Tibial artery (tissue), 4 donors: ENCODE data around the gene ZPR1.

Experiments
- DNase-seq, 2 donors: peaks; one replicate each; pipeline ENCODE4 v3.0.0-alpha.2; 2019
- H3K27ac ChIP-seq, 2 donors: fragments of 200-600 bp; sonication (generic) in 1 of 2; 1 replicate in 1 of 2; 2 replicates in 1 of 2; pipeline ENCODE4 v1.5.1; 2018 to 2019; ENCODE audit warnings: mild to moderate bottlenecking in 1 of 2
- H3K27me3 ChIP-seq, 2 donors: fragments of 200-600 bp; sonication (generic) in 1 of 2; one replicate each; pipeline versions ENCODE4 v1.5.1 to v1.6.0; 2016 to 2019
- H3K36me3 ChIP-seq, 3 donors: fragments of 200-600 bp; sonication (generic) in 2 of 3; one replicate each; pipeline ENCODE4 v1.5.1; 2016 to 2019; ENCODE audit warnings: mild to moderate bottlenecking in 2 of 3
- H3K4me1 ChIP-seq, 4 donors: fragments of 200-600 bp; sonication (generic) in 2 of 4; 1 replicate in 3 of 4; 2 replicates in 1 of 4; pipeline ENCODE4 v1.5.1; 2016 to 2019
- H3K4me3 ChIP-seq, 2 donors: fragments of 200-600 bp; sonication (generic) in 1 of 2; 1 replicate in 1 of 2; 2 replicates in 1 of 2; pipeline ENCODE4 v1.5.1; 2018 to 2019; ENCODE audit warnings: mild to moderate bottlenecking in 2 of 2
- H3K9me3 ChIP-seq, 3 donors: fragments of 200-600 bp; sonication (generic) in 1 of 3; one replicate each; pipeline ENCODE4 v1.5.1; 2016 to 2019
- intact Hi-C: fragments of 100-400 bp; cut with DNase I; formaldehyde crosslinking; loops from one replicate; pipeline ENCODE4 v1.15.0; 2023; ENCODE audit warnings: low total_unique reads
- TF ChIP-seq, protein P1 (sequence below), 2 experiments: fragments of 200-600 bp in 1 of 2; fragments of 450-650 bp in 1 of 2; IDR thresholded peaks; one replicate each; pipeline ENCODE4 v1.5.1; 2017 to 2019; ENCODE audit warnings: antibody characterized with exemption in 2 of 2, mild to moderate bottlenecking in 1 of 2, moderate library complexity in 1 of 2

ZPR1 gene

DNA sequence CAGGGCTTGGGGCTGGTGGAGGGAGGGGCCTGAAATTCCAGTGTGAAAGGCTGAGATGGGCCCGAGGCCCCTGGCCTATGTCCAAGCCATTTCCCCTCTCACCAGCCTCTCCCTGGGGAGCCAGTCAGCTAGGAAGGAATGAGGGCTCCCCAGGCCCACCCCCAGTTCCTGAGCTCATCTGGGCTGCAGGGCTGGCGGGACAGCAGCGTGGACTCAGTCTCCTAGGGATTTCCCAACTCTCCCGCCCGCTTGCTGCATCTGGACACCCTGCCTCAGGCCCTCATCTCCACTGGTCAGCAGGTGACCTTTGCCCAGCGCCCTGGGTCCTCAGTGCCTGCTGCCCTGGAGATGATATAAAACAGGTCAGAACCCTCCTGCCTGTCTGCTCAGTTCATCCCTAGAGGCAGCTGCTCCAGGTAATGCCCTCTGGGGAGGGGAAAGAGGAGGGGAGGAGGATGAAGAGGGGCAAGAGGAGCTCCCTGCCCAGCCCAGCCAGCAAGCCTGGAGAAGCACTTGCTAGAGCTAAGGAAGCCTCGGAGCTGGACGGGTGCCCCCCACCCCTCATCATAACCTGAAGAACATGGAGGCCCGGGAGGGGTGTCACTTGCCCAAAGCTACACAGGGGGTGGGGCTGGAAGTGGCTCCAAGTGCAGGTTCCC, 41.8 kb upstream of the ZPR1 start, which contains the start of gene APOC3:
Gene APOC3, plus strand, starts transcription at position 383 of the 659 bp plus-strand sequence. CDS start 676 bp downstream, outside the sequence.
- no peak for DNase-seq
- Histone ChIP-seq H3K36me3 (no peaks in the 10 kb centered on the region), H3K4me3 (no peak within 1 kb of the TSS), H3K27me3 (peaks cover 0 to 13% of the 10 kb centered on the region in 2 donors), H3K4me1 (no peaks in the 10 kb centered on the region), H3K9me3 (no peaks in the 10 kb centered on the region), H3K27ac (no peak within 1 kb of the TSS)
- intact Hi-C loops, result no loop called here
- TF ChIP-seq, protein P1, sequence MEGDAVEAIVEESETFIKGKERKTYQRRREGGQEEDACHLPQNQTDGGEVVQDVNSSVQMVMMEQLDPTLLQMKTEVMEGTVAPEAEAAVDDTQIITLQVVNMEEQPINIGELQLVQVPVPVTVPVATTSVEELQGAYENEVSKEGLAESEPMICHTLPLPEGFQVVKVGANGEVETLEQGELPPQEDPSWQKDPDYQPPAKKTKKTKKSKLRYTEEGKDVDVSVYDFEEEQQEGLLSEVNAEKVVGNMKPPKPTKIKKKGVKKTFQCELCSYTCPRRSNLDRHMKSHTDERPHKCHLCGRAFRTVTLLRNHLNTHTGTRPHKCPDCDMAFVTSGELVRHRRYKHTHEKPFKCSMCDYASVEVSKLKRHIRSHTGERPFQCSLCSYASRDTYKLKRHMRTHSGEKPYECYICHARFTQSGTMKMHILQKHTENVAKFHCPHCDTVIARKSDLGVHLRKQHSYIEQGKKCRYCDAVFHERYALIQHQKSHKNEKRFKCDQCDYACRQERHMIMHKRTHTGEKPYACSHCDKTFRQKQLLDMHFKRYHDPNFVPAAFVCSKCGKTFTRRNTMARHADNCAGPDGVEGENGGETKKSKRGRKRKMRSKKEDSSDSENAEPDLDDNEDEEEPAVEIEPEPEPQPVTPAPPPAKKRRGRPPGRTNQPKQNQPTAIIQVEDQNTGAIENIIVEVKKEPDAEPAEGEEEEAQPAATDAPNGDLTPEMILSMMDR (IDR thresholded peaks at IDR 0.05), result no peak

DNA sequence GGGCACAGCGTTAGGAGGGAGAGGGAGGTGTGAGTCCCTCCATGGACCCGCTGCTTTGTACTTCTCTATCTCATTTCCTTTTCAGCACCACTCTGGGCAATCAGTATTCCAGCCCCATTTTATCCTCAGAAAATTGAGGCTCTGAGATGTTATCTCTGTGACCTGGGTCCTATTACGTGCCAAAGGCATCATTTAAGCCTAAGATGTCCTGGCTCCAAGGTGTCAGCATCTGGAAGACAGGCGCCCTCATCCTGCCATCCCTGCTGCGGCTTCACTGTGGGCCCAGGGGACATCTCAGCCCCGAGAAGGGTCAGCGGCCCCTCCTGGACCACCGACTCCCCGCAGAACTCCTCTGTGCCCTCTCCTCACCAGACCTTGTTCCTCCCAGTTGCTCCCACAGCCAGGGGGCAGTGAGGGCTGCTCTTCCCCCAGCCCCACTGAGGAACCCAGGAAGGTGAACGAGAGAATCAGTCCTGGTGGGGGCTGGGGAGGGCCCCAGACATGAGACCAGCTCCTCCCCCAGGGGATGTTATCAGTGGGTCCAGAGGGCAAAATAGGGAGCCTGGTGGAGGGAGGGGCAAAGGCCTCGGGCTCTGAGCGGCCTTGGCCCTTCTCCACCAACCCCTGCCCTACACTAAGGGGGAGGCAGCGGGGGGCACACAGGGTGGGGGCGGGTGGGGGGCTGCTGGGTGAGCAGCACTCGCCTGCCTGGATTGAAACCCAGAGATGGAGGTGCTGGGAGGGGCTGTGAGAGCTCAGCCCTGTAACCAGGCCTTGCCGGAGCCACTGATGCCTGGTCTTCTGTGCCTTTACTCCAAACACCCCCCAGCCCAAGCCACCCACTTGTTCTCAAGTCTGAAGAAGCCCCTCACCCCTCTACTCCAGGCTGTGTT, 41.1 kb upstream of the ZPR1 start:
- Histone ChIP-seq H3K4me3 (no peak overlapping the region), H3K9me3 (no peaks in the 10 kb centered on the region), H3K4me1 (no peaks in the 10 kb centered on the region), H3K27ac (no peak overlapping the region), H3K36me3 (no peaks in the 10 kb centered on the region), H3K27me3 (peaks cover 0 to 13% of the 10 kb centered on the region in 2 donors)
- intact Hi-C loops, result no loop called here
- TF ChIP-seq, protein P1 (IDR thresholded peaks at IDR 0.05), result no peak
- no peak for DNase-seq

DNA sequence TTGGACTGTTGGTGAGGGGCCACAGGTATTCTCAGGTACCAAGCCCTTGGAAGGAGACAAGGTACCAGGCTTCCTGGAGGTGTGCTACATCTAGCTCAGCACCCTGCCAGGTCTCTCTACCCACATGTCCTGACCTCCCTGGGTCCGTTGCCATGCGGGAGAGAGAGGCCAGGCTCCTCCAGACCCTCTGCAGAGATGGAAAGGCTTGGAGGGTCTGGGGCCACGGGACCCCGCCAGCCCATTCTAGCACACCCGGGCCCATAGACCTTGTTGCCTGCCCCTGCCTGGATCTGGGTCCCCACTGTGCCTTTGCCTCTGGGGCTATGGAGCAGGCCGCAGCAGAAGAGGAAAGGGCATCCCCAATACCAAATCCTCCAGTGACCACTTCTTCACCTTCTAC, 39.6 kb upstream of the ZPR1 start:
- intact Hi-C loops, result no loop called here
- Histone ChIP-seq H3K36me3 (no peaks in the 10 kb centered on the region), H3K4me1 (no peaks in the 10 kb centered on the region), H3K27me3 (peaks cover 0 to 13% of the 10 kb centered on the region in 2 donors), H3K9me3 (no peaks in the 10 kb centered on the region), H3K4me3 (no peak overlapping the region), H3K27ac (no peak overlapping the region)
- peak in 1 of 2 donors; percentile 3 for DNase-seq
- TF ChIP-seq, protein P1 (IDR thresholded peaks at IDR 0.05), result no peak

DNA sequence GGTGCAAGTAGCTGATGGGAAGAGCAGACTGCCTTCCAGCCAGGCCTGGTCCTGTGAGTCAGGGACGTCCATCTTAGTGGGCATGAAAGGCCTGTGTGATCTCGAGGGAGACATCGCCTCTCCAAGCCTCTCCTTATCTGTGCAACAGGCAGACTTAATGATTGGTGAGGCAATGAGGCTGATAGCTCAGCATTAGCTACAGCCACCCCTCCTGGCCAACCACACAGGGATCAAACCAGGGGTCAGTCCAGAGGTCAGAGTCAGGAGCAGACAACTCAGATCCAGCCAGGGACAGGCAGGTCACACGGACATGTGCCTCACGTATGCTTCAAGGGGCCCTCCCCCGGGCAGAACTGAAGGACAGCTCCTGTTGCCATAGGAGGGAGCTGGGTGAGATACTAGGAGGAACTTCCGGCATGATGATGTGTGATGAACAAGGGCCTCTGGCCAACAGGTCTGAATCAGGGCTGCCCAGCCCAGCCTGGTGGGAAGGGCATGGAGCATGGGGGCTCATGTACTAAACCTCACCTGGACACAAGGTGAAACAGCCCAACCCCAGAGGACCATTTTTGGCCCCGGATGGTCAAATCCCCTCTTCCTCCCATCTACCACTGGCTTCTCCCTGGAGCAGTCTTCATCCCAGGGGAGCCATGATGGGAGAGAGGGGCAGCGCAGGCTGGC, 39.1 kb upstream of the ZPR1 start:
- Histone ChIP-seq H3K4me1 (no peaks in the 10 kb centered on the region), H3K9me3 (no peaks in the 10 kb centered on the region), H3K27me3 (peaks cover 0 to 13% of the 10 kb centered on the region in 2 donors), H3K36me3 (no peaks in the 10 kb centered on the region), H3K4me3 (no peak overlapping the region), H3K27ac (no peak overlapping the region)
- peak in 1 of 2 donors; percentile 10 for DNase-seq
- intact Hi-C loops, result no loop called here
- TF ChIP-seq, protein P1 (IDR thresholded peaks at IDR 0.05), result no peak

DNA sequence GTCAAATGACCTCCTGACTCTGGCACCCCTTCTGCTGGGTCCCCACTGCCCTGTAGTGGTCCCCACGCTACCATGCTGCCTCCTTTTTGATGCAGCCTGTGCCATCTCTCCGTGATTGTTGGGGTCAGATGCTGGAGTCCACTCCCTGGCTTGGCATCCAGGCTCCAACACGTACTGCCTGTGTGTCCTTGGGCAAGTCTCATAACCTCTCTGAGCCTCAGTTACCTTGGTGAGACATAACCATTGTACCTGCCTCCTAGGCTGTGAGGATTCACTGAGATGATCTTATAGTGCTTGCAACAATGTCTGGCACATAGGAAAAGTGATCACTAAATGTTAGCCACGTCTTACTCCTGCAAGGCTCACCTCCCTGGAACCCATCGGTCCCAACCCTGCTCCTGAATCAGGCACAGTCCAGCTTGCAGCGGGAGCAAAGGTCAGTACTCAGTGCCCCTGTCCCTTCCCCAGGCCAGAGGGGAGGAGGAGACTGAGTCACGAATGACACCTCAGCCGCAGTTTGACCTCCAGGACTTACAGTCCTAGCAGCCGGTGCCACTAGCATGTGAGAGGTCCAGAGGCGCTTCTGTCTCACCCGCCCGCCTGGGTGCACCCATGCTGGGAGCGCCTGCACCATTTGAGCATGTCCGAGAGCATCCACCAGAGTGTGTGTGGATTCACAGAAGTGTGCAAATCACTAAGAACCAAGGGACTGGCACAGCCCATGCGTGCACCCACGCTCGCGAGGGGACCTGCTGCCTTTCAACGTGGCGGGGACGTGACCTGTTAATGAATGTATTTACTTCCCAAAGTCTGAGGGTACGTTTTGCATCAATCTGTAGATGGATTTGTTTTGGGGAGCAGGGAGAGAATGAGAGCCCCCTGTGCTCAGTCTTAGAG, 38.3 kb upstream of the ZPR1 start:
- DNase-seq, result peak in 1 of 2 donors; percentile 15
- no peak overlapping the region for H3K27ac ChIP-seq
- no peaks in the 10 kb centered on the region for H3K36me3 ChIP-seq
- intact Hi-C loops, result no loop called here
- TF ChIP-seq, protein P1 (IDR thresholded peaks at IDR 0.05), result no peak
- no peaks in the 10 kb centered on the region for H3K9me3 ChIP-seq
- H3K4me1 ChIP-seq, result no peaks in the 10 kb centered on the region
- H3K4me3 ChIP-seq, result no peak overlapping the region
- H3K27me3 ChIP-seq, result peaks cover 0 to 13% of the 10 kb centered on the region in 2 donors
